Measurements from ENCODE around the gene CHDH. TPM values are rescaled to one million over a fixed set of nuclear protein-coding genes. Genes with fewer than 3 reads are reported as not detected.

CHDH gene
- total RNA-seq, 2 experiments from 2014 or later: 0.31 to 0.60 TPM

- TF ChIP-seq, protein P1, sequence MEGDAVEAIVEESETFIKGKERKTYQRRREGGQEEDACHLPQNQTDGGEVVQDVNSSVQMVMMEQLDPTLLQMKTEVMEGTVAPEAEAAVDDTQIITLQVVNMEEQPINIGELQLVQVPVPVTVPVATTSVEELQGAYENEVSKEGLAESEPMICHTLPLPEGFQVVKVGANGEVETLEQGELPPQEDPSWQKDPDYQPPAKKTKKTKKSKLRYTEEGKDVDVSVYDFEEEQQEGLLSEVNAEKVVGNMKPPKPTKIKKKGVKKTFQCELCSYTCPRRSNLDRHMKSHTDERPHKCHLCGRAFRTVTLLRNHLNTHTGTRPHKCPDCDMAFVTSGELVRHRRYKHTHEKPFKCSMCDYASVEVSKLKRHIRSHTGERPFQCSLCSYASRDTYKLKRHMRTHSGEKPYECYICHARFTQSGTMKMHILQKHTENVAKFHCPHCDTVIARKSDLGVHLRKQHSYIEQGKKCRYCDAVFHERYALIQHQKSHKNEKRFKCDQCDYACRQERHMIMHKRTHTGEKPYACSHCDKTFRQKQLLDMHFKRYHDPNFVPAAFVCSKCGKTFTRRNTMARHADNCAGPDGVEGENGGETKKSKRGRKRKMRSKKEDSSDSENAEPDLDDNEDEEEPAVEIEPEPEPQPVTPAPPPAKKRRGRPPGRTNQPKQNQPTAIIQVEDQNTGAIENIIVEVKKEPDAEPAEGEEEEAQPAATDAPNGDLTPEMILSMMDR (IDR thresholded peaks at IDR 0.05): no peak
- H3K27ac ChIP-seq (ENCODE audit: low read depth in 1 of 2, low read length in 2 of 2): no peak overlapping the region
- H3K36me3 ChIP-seq (ENCODE audit: insufficient read depth, low read length): no peaks in the 10 kb centered on the region
- intact Hi-C loops (cut with DNase I, micrococcal nuclease): no loop called here
- ChIA-PET CTCF (no interaction called here), POLR2A (no interaction called here)
- H3K4me3 ChIP-seq (ENCODE audit: low read length): no peak overlapping the region
- ATAC-seq (ENCODE audit: poor library complexity) (no peak), DNase-seq (no peak)
- peaks cover 5% of the 10 kb centered on the region for H3K4me1 ChIP-seq (ENCODE audit: insufficient read depth, low read length)
- Mint-ChIP-seq H3K4me3 (no peak overlapping the region), H3K36me3 (ENCODE audit: low read depth) (no peaks in the 10 kb centered on the region), H3K4me1 (ENCODE audit: low read depth) (no peaks in the 10 kb centered on the region), H3K9me3 (no peaks in the 10 kb centered on the region), H3K27ac (no peak overlapping the region), H3K27me3 (peaks cover 5% of the 10 kb centered on the region)
- H3K27me3 ChIP-seq (ENCODE audit: control insufficient read depth in 1 of 2, insufficient read depth in 2 of 2, low read length in 2 of 2): no peaks in the 10 kb centered on the region
- H3K9me3 ChIP-seq (ENCODE audit: control insufficient read depth in 1 of 2, insufficient read depth in 1 of 2, low read length in 2 of 2): no peaks in the 10 kb centered on the region
Observed at GRCh38 chr3:53813229-53813628, 33.0 kb downstream of the CHDH start.

GRCh38 chr3:53812434-53812833 lies 33.8 kb downstream of the CHDH start:
- H3K27me3 ChIP-seq (ENCODE audit: control insufficient read depth in 1 of 2, insufficient read depth in 2 of 2, low read length in 2 of 2): no peaks in the 10 kb centered on the region
- Mint-ChIP-seq H3K27ac (no peak overlapping the region), H3K27me3 (peaks cover 5% of the 10 kb centered on the region), H3K9me3 (no peaks in the 10 kb centered on the region), H3K4me3 (no peak overlapping the region), H3K36me3 (ENCODE audit: low read depth) (no peaks in the 10 kb centered on the region), H3K4me1 (ENCODE audit: low read depth) (no peaks in the 10 kb centered on the region)
- ChIA-PET CTCF (no interaction called here), POLR2A (no interaction called here)
- no peaks in the 10 kb centered on the region for H3K9me3 ChIP-seq (ENCODE audit: control insufficient read depth in 1 of 2, insufficient read depth in 1 of 2, low read length in 2 of 2)
- H3K27ac ChIP-seq (ENCODE audit: low read depth in 1 of 2, low read length in 2 of 2): no peak overlapping the region
- no peaks in the 10 kb centered on the region for H3K36me3 ChIP-seq (ENCODE audit: insufficient read depth, low read length)
- intact Hi-C loops (cut with DNase I, micrococcal nuclease): no loop called here
- no peaks in the 10 kb centered on the region for H3K4me1 ChIP-seq (ENCODE audit: insufficient read depth, low read length)
- DNase-seq: no peak
- no peak for ATAC-seq (ENCODE audit: poor library complexity)
- H3K4me3 ChIP-seq (ENCODE audit: low read length): no peak overlapping the region
- TF ChIP-seq, protein P1 (IDR thresholded peaks at IDR 0.05): no peak

GRCh38 chr3:53811143-53811927 lies 34.9 kb downstream of the CHDH start:
- Mint-ChIP-seq H3K27ac (no peak overlapping the region), H3K27me3 (peaks cover 10% of the 10 kb centered on the region), H3K4me3 (no peak overlapping the region), H3K9me3 (no peaks in the 10 kb centered on the region), H3K4me1 (ENCODE audit: low read depth) (no peaks in the 10 kb centered on the region), H3K36me3 (ENCODE audit: low read depth) (no peaks in the 10 kb centered on the region)
- intact Hi-C loops (cut with DNase I, micrococcal nuclease): no loop called here
- Histone ChIP-seq H3K27ac (ENCODE audit: low read depth in 1 of 2, low read length in 2 of 2) (no peak overlapping the region), H3K36me3 (ENCODE audit: insufficient read depth, low read length) (no peaks in the 10 kb centered on the region), H3K27me3 (ENCODE audit: control insufficient read depth in 1 of 2, insufficient read depth in 2 of 2, low read length in 2 of 2) (no peaks in the 10 kb centered on the region), H3K4me1 (ENCODE audit: insufficient read depth, low read length) (no peaks in the 10 kb centered on the region), H3K9me3 (ENCODE audit: control insufficient read depth in 1 of 2, insufficient read depth in 1 of 2, low read length in 2 of 2) (no peaks in the 10 kb centered on the region), H3K4me3 (ENCODE audit: low read length) (no peak overlapping the region)
- POLR2A ChIA-PET: no interaction called here
- CTCF ChIA-PET: no interaction called here
- no peak for DNase-seq
- TF ChIP-seq, protein P1 (IDR thresholded peaks at IDR 0.05): no peak
- ATAC-seq (ENCODE audit: poor library complexity): no peak

Data from CD4-positive, alpha-beta T cell (primary cell).